ENCODE results near the gene SYDE1. TPM values are rescaled to one million over a fixed set of nuclear protein-coding genes. Genes with fewer than 3 reads are reported as not detected.
A peak's percentile ranks its signal among the peaks of the same experiment; 100 is the strongest.

The SYDE1 gene
- total and polyA plus RNA-seq, 9 donors = 10.9 to 26.0 (median 19.0) TPM

- Histone ChIP-seq H3K27me3 (ENCODE audit: control insufficient read depth, insufficient read depth, low read length) (no peaks in the 10 kb centered on the region), H3K9me3 (replicated peaks; ENCODE audit: control insufficient read depth, low read depth, low read length) (peaks cover 10% of the 10 kb centered on the region), H3K27ac (ENCODE audit: low read length) (no peak overlapping the region), H3K4me1 (ENCODE audit: control insufficient read depth, insufficient read depth, low read length) (peaks cover 15% of the 10 kb centered on the region), H3K4me3 (ENCODE audit: low read length) (no peak overlapping the region), H3K36me3 (ENCODE audit: control insufficient read depth, insufficient read depth, low read length) (peaks cover 8% of the 10 kb centered on the region)
- no peak for DNase-seq
- 100% methylated on average over 2 of the region's 3 CpGs for WGBS (ENCODE audit: insufficient coverage)
Measured at GRCh38 chr19:15105044-15105443, 2.2 kb upstream of the SYDE1 start.

DNA sequence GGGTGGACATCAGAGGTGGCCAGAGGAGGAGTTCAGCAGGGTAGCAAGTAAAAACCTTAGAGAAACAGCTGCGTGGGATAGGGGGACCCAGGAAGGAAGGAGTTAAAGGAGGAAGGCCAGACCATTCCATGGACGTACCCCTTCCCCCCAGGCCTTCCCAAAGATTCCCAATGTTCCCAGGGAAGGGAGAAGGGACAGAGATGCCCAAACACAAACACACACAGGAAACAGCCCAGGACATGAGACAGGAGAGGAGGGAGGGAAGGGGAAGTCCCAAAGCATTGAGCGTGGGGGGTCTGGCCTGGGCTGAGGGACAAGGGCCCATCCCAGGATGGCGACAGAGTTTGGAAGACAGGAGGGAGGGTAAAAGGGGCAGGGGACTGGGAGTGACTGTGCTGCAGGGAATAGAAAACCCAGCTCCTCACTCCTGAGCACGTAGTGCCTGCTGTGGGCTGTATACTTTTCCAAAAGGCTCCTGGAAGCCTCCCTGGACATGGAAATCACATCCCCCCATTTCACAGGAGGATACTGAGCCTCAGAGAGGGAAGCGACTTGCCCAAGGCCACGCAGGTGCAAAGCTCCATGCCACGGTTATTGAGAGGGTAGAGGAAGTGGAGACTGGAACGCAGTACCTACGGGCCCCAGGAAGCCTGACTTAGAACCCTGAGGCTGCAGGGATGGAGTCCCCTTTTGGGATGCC lies 1.1 kb downstream of the SYDE1 start:
- DNase-seq = peak; percentile 37
- peak overlapping the region; percentile 83 for H3K4me3 ChIP-seq (ENCODE audit: low read length)
- peak overlapping the region; percentile 76 for H3K27ac ChIP-seq (ENCODE audit: low read length)
- 7% methylated on average over 2 of the region's 10 CpGs for WGBS (ENCODE audit: insufficient coverage)
- H3K27me3 ChIP-seq (ENCODE audit: control insufficient read depth, insufficient read depth, low read length) = no peaks in the 10 kb centered on the region
- H3K4me1 ChIP-seq (ENCODE audit: control insufficient read depth, insufficient read depth, low read length) = peaks cover 15% of the 10 kb centered on the region
- peaks cover 9% of the 10 kb centered on the region for H3K9me3 ChIP-seq (replicated peaks; ENCODE audit: control insufficient read depth, low read depth, low read length)
- H3K36me3 ChIP-seq (ENCODE audit: control insufficient read depth, insufficient read depth, low read length) = peaks cover 41% of the 10 kb centered on the region

- WGBS (ENCODE audit: insufficient coverage) = 75% methylated on average over 9 of the region's 21 CpGs
- no peak overlapping the region for H3K27ac ChIP-seq (ENCODE audit: low read length)
- H3K27me3 ChIP-seq (ENCODE audit: control insufficient read depth, insufficient read depth, low read length) = no peaks in the 10 kb centered on the region
- no peak for DNase-seq
- H3K4me1 ChIP-seq (ENCODE audit: control insufficient read depth, insufficient read depth, low read length) = peaks cover 15% of the 10 kb centered on the region
- no peak overlapping the region for H3K4me3 ChIP-seq (ENCODE audit: low read length)
- H3K36me3 ChIP-seq (ENCODE audit: control insufficient read depth, insufficient read depth, low read length) = peaks cover 49% of the 10 kb centered on the region
- H3K9me3 ChIP-seq (replicated peaks; ENCODE audit: control insufficient read depth, low read depth, low read length) = peaks cover 4% of the 10 kb centered on the region
Measured at GRCh38 chr19:15108845-15109767, 1.9 kb downstream of the SYDE1 start.

DNA sequence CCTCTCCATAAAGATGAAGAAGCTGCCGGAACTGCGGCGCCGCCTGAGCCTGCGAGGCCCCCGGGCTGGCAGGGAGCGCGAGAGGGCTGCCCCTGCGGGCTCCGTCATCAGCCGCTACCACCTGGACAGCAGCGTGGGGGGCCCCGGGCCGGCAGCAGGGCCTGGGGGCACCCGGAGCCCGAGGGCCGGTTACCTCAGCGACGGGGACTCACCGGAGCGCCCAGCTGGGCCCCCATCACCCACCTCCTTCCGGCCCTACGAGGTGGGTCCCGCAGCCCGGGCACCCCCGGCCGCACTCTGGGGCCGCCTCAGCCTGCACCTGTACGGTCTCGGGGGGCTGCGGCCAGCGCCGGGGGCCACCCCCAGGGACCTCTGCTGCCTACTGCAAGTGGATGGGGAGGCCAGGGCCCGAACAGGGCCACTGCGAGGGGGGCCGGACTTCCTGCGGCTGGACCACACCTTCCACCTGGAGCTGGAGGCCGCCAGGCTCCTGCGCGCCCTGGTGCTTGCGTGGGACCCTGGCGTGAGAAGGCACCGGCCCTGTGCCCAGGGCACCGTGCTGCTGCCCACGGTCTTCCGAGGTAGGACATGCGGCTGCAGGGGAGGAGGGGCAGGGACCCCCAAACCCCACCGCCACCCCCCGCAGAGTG lies 2.7 kb downstream of the SYDE1 start:
- DNase-seq = no peak
- 87% methylated on average over 41 of the region's 49 CpGs for WGBS (ENCODE audit: insufficient coverage)
- peaks cover 15% of the 10 kb centered on the region for H3K4me1 ChIP-seq (ENCODE audit: control insufficient read depth, insufficient read depth, low read length)
- no peaks in the 10 kb centered on the region for H3K27me3 ChIP-seq (ENCODE audit: control insufficient read depth, insufficient read depth, low read length)
- H3K9me3 ChIP-seq (replicated peaks; ENCODE audit: control insufficient read depth, low read depth, low read length) = no peaks in the 10 kb centered on the region
- H3K27ac ChIP-seq (ENCODE audit: low read length) = no peak overlapping the region
- H3K36me3 ChIP-seq (ENCODE audit: control insufficient read depth, insufficient read depth, low read length) = peaks cover 53% of the 10 kb centered on the region
- no peak overlapping the region for H3K4me3 ChIP-seq (ENCODE audit: low read length)

- Histone ChIP-seq H3K4me1 (ENCODE audit: control insufficient read depth, insufficient read depth, low read length) (peaks cover 20% of the 10 kb centered on the region), H3K27me3 (ENCODE audit: control insufficient read depth, insufficient read depth, low read length) (no peaks in the 10 kb centered on the region), H3K9me3 (replicated peaks; ENCODE audit: control insufficient read depth, low read depth, low read length) (no peaks in the 10 kb centered on the region), H3K4me3 (ENCODE audit: low read length) (no peak overlapping the region), H3K27ac (ENCODE audit: low read length) (no peak overlapping the region), H3K36me3 (ENCODE audit: control insufficient read depth, insufficient read depth, low read length) (peaks cover 55% of the 10 kb centered on the region)
- 85% methylated on average over 11 of the region's 17 CpGs for WGBS (ENCODE audit: insufficient coverage)
- no peak for DNase-seq
Measured at GRCh38 chr19:15110418-15110815, 3.2 kb downstream of the SYDE1 start.

DNA sequence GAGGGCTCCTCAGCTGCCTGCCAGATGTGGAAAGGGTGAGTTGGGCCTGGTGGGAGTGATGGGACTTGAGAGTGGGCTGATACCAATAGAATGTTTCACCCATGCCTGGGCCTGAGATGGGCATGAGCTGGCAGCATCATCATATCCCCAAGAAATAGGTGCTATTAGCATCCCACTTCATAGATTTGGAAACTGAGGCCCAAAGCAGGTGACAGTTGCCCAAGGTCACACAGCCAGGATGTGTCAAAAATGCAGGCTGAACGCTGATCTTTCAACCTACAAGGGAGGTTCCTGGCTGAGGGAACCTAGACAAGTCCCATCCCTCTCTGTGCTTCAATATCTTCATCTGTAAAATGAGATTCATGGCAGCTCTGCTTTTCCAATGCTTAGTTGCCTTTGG lies 4.6 kb downstream of the SYDE1 start:
- H3K27ac ChIP-seq (ENCODE audit: low read length) = no peak overlapping the region
- no peaks in the 10 kb centered on the region for H3K9me3 ChIP-seq (replicated peaks; ENCODE audit: control insufficient read depth, low read depth, low read length)
- peaks cover 33% of the 10 kb centered on the region for H3K4me1 ChIP-seq (ENCODE audit: control insufficient read depth, insufficient read depth, low read length)
- no peak overlapping the region for H3K4me3 ChIP-seq (ENCODE audit: low read length)
- WGBS (ENCODE audit: insufficient coverage) = 100% methylated on average over 1 of the region's 1 CpG
- no peaks in the 10 kb centered on the region for H3K27me3 ChIP-seq (ENCODE audit: control insufficient read depth, insufficient read depth, low read length)
- H3K36me3 ChIP-seq (ENCODE audit: control insufficient read depth, insufficient read depth, low read length) = peaks cover 67% of the 10 kb centered on the region
- no peak for DNase-seq

GRCh38 chr19:15112385-15112784 lies 5.2 kb downstream of the SYDE1 start:
- Histone ChIP-seq H3K27ac (ENCODE audit: low read length) (no peak overlapping the region), H3K27me3 (ENCODE audit: control insufficient read depth, insufficient read depth, low read length) (no peaks in the 10 kb centered on the region), H3K36me3 (ENCODE audit: control insufficient read depth, insufficient read depth, low read length) (peaks cover 74% of the 10 kb centered on the region), H3K9me3 (replicated peaks; ENCODE audit: control insufficient read depth, low read depth, low read length) (no peaks in the 10 kb centered on the region), H3K4me1 (ENCODE audit: control insufficient read depth, insufficient read depth, low read length) (peaks cover 32% of the 10 kb centered on the region), H3K4me3 (ENCODE audit: low read length) (no peak overlapping the region)
- no peak for DNase-seq
- WGBS (ENCODE audit: insufficient coverage) = 87% methylated on average over 11 of the region's 11 CpGs

DNA sequence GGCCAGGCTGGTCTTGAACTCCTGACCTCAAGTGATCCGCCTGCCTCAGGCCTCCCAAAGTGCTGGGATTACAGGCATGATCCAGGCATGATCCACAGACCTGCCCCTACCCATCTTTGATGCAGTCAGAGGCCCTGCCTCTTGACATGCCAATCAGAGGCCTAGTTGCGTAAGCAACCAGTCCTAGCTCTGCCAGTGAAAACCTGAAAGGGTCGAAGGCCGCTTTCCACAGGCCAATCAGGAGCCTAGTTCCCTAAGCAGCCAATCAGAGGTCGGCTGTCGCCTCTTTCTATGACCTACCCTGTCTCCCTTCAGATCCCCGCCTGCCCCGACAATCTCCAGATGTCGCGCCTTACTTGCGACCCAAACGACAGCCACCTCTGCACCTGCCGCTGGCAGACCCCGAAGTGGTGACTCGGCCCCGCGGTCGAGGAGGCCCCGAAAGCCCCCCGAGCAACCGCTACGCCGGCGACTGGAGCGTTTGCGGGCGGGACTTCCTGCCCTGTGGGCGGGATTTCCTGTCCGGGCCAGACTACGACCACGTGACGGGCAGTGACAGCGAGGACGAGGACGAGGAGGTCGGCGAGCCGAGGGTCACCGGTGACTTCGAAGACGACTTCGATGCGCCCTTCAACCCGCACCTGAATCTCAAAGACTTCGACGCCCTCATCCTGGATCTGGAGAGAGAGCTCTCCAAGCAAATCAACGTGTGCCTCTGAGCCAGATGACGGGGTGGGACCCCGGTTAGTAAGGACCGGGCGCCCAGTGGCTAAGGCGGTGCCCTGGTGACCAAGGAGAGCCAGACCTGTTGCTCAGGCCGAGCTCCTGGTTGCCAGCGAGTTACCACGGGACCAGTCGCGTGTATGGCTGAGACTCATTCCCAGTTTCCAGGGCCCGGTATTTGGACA lies 6.3 kb downstream of the SYDE1 start:
- no peak for DNase-seq
- no peak overlapping the region for H3K4me3 ChIP-seq (ENCODE audit: low read length)
- WGBS (ENCODE audit: insufficient coverage) = 89% methylated on average over 56 of the region's 58 CpGs
- no peaks in the 10 kb centered on the region for H3K9me3 ChIP-seq (replicated peaks; ENCODE audit: control insufficient read depth, low read depth, low read length)
- peaks cover 24% of the 10 kb centered on the region for H3K4me1 ChIP-seq (ENCODE audit: control insufficient read depth, insufficient read depth, low read length)
- peaks cover 85% of the 10 kb centered on the region for H3K36me3 ChIP-seq (ENCODE audit: control insufficient read depth, insufficient read depth, low read length)
- no peaks in the 10 kb centered on the region for H3K27me3 ChIP-seq (ENCODE audit: control insufficient read depth, insufficient read depth, low read length)
- H3K27ac ChIP-seq (ENCODE audit: low read length) = no peak overlapping the region

GRCh38 chr19:15114153-15114540 lies 6.9 kb downstream of the SYDE1 start:
- Histone ChIP-seq H3K27me3 (ENCODE audit: control insufficient read depth, insufficient read depth, low read length) (no peaks in the 10 kb centered on the region), H3K4me1 (ENCODE audit: control insufficient read depth, insufficient read depth, low read length) (peaks cover 20% of the 10 kb centered on the region), H3K4me3 (ENCODE audit: low read length) (no peak overlapping the region), H3K36me3 (ENCODE audit: control insufficient read depth, insufficient read depth, low read length) (peaks cover 88% of the 10 kb centered on the region), H3K9me3 (replicated peaks; ENCODE audit: control insufficient read depth, low read depth, low read length) (no peaks in the 10 kb centered on the region), H3K27ac (ENCODE audit: low read length) (no peak overlapping the region)
- no peak for DNase-seq
- 70% methylated on average over 6 of the region's 7 CpGs for WGBS (ENCODE audit: insufficient coverage)
